Right lobe of liver (tissue), 4 donors: ENCODE measurements around the gene COX17.

Experiments
- CTCF ChIP-seq, 4 donors: fragments of 200-600 bp in 3 of 4; fragments of 450-650 bp in 1 of 4; IDR thresholded peaks; one replicate each; pipeline versions ENCODE4 v1.5.1 to v1.8.0; 2016 to 2022; ENCODE audit warnings: antibody characterized with exemption in 4 of 4, mild to moderate bottlenecking in 2 of 4
- POLR2A ChIP-seq: fragments of 450-650 bp; IDR thresholded peaks from one replicate; pipeline ENCODE4 v1.6.1; 2017; ENCODE audit warnings: antibody characterized with exemption, mild to moderate bottlenecking
- donor health status: DM: no; HTN: no; CAD: no.
- donor health status: DM: no; HTN: no; CAD: no.
- donor health status: DM: no; HTN: yes; CAD: no.

DNA sequence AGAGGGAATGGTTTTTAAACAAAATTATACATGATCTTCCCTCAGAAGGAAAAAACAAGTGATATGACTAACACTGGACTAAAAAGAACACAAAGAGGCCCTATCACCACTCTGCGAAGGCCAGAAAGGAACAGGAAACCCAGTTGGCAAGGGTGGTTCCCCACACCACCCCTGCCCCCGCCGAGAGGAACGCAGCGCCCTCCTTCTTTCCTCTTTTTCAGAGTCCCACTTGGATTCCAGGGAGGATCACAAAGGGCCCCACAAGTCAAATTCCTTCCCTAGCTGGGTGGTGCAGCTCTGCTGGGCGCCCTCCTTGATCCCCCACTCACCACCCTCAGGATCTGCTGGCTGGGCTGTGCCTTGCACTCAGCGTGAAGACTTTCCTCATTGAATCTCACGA lies 49.7 kb downstream of the COX17 start:
- TF ChIP-seq CTCF (IDR thresholded peaks at IDR 0.05) (no peak), POLR2A (no peak)
